Measurements from ENCODE around the gene BPIFA3.

BPIFA3 gene

GRCh38 chr20:33224399-33224798, 7.2 kb downstream of the BPIFA3 start:
- no peak for DNase-seq (ENCODE audit: low read depth)

- DNase-seq (ENCODE audit: low read depth), result no peak
These were observed 12.7 kb downstream of the BPIFA3 start for GRCh38 chr20:33229843-33230242.

DNA sequence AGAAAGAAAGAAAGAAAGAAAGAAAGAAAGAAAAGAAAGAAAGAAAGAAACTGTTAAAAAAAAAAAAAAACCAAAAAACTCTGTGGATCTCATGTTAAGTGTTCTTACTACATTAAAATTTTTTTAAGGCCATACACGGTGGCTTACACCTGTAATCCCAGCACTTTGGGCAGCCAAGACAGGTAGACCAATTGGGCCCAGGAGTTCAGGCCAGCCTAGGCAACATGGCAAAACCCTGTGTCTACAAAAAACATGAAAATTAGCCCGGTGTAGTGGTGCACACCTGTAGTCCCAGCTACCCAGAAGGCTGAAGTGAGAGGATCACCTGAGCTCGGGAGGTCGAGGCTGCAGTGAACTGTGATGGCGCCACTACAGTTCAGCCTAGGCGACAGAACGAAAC, 14.1 kb downstream of the BPIFA3 start:
- DNase-seq (ENCODE audit: low read depth), result no peak

GRCh38 chr20:33232486-33233072, 15.4 kb downstream of the BPIFA3 start:
- no peak for DNase-seq (ENCODE audit: low read depth)

- no peak for DNase-seq (ENCODE audit: low read depth)
These were observed 16.1 kb downstream of the BPIFA3 start for GRCh38 chr20:33233129-33233774.

GRCh38 chr20:33234050-33234449, 16.9 kb downstream of the BPIFA3 start:
- DNase-seq (ENCODE audit: low read depth), result no peak

GRCh38 chr20:33235696-33236095, 18.5 kb downstream of the BPIFA3 start, which contains the start of gene BPIFA1:
Gene BPIFA1 (plus strand): TSS chr20:33235996. CDS start chr20:33237712, 1,716 bp downstream.
- DNase-seq (ENCODE audit: low read depth), result no peak

- no peak for DNase-seq (ENCODE audit: low read depth)
These were observed 19.2 kb downstream of the BPIFA3 start for GRCh38 chr20:33236351-33236750.

DNA sequence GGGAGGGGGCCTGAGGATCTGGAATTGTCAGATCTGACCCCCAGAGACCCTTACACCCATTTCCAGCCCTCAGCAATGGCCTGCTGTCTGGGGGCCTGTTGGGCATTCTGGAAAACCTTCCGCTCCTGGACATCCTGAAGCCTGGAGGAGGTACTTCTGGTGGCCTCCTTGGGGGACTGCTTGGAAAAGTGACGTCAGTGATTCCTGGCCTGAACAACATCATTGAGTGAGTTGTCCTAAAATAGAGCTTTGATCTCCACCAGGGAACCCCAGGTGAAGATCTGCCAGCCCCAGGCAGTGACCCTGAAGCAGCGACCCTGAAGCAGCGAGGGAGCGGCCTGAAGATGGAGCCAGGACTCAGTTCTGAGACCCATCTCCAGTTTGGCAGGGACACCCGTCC, 20.8 kb downstream of the BPIFA3 start:
- no peak for DNase-seq (ENCODE audit: low read depth)

- no peak for DNase-seq (ENCODE audit: low read depth)
These were observed 22.3 kb downstream of the BPIFA3 start for GRCh38 chr20:33239418-33239817.

- DNase-seq (ENCODE audit: low read depth), result no peak
These were observed 23.0 kb downstream of the BPIFA3 start for GRCh38 chr20:33239979-33240736.

- DNase-seq (ENCODE audit: low read depth), result no peak
These were observed 23.8 kb downstream of the BPIFA3 start for GRCh38 chr20:33240923-33241322.

DNA sequence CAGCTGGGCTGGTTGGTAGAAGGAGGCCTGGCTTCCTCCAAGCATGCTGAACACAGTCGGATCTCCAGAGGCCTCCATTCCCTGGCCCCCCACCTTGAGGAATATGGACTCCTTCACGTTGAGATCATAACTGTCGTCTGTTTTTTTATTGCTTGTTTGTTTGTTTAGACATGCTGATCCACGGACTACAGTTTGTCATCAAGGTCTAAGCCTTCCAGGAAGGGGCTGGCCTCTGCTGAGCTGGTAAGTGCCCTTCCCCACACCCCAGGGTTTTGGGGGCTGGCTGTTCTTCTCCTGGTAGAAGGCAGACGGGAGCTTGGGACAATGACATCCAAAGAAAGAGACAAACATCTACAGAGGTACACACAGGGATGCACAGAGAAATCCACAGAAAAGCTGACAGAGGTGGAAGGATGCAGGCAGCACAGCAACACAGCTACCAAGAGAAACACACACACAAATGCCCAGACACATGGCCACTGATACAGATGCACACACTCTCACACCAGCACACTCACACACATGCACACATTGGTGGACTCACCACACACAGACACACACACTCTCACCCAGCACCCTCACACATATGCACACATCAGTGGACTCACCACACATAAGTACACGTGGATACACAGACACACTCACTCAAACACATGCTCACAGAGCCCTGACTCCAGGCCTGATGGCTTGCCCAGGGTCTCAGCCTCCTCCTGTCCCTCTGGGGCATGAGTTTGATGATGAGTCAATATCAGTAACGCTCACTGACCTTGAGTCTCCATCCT, 25.4 kb downstream of the BPIFA3 start:
- DNase-seq (ENCODE audit: low read depth), result no peak

DNA sequence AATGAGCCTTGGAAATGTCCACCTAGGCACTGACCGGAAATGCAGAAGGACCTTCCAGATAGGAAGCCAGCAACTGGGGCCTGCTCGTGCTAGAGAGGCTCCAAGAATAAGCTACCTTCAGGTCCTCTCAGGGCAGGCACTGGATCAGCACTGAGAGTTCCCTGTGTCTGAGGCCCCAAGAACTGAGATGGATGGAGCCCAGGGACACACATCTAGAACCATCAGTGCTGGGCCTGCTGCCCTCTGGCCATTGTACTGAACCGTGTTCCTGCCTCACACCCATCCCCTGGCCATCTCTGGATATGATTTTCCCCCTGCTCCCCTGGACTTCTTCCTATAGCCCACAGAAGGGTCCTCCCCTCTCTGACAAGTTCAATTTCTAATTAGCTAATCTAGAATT, 28.9 kb downstream of the BPIFA3 start:
- DNase-seq (ENCODE audit: low read depth), result no peak

- DNase-seq (ENCODE audit: low read depth), result no peak
These were observed 32.3 kb downstream of the BPIFA3 start for GRCh38 chr20:33249456-33249855.

DNA sequence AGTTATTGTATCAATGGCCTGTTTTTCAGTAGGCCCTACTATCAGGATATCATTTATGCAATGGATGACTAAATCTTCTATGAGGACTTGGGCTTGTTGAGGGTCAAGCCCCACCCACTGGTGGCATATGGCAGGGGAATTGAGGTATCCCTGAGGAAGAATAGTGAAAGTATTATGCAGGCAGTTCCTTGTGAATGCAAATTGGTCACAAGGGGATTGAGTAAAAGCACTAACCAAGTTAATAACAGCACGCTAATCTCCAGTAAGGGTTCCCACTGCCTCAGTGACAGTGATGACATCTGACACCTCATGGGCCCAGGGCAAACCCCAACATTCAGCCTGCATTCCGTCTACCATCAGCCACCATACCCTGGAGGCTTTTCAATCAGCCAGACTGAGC, 33.5 kb downstream of the BPIFA3 start:
- no peak for DNase-seq (ENCODE audit: low read depth)

DNA sequence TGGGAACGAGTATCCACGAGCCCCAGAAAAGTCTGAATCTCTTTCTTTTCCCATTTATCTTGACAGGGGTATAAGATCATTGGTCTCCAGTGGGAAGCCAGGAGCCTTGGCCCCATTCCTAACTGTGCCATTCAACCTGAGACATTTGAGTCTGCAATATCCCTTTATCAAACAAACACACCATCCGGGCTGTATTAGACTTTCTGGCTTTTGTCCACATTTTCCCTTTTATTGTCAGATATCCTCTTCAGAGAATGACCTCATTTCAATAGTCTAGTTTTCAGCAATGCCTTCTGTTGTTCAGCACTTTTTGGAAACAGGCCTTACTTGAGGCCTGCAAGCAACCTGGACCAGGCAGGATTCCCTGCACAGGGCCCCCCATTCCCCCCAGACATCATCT, 34.3 kb downstream of the BPIFA3 start:
- no peak for DNase-seq (ENCODE audit: low read depth)

DNA sequence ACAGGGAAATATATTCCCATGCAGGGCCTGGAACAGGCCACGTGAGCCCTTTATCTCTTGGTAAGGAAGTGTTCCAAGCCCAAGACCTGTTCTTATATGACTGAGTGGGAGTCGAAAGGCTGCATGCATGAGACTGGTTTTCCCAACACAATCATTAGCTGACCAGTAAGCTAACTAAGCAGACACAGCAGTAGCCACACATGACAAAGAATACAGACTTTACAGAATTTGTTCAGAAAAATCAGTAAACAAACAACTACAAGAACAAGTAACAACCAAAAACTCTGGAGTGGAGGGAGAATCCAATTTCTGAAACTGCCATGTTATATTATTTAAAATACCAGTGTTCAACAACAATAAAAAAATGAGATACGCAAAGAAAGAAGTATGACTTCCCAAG, 35.3 kb downstream of the BPIFA3 start:
- no peak for DNase-seq (ENCODE audit: low read depth)

GRCh38 chr20:33255005-33255404, 37.9 kb downstream of the BPIFA3 start:
- DNase-seq (ENCODE audit: low read depth), result no peak

GRCh38 chr20:33257237-33257636, 40.1 kb downstream of the BPIFA3 start:
- no peak for DNase-seq (ENCODE audit: low read depth)

GRCh38 chr20:33259371-33259770, 42.2 kb downstream of the BPIFA3 start:
- no peak for DNase-seq (ENCODE audit: low read depth)

GRCh38 chr20:33261465-33261864, 44.3 kb downstream of the BPIFA3 start:
- no peak for DNase-seq (ENCODE audit: low read depth)

DNA sequence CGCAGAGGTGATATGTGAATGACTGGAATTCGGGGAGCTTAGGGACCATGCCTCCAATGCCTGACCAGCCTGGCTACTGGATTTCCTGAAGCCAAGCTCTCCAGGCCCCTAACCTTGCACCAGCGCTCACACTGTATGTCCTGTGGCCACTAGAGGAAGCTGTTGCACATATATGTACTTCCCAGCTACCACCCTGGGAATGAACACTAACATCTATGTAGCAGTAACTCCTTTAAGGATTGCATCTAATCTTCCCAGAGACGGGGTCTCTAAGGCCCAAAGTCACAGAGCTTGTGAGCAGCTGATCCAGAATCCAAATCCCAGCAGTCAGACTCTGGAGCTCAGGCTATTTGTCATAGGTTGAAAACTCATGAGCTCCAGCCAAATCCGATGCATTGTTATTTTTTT, 45.5 kb downstream of the BPIFA3 start:
- DNase-seq (ENCODE audit: low read depth), result no peak
